ENCODE data around the gene AQP12A.

Gene AQP12A

GRCh38 chr2:240645346-240645745 is 46.3 kb upstream of the AQP12A start:
- Histone ChIP-seq H2BK5ac (ENCODE audit: low read length) (no peak overlapping the region), H2AK5ac (ENCODE audit: low read depth, low read length) (no peak overlapping the region), H3K27me3 (ENCODE audit: control insufficient read depth in 3 of 3, insufficient read depth in 3 of 3, low read depth in 1 of 3, low read length in 3 of 3) (peaks cover 0 to 45% (median 0%) of the 10 kb centered on the region in 3 experiments), H3K4me1 (ENCODE audit: control insufficient read depth in 2 of 2, insufficient read depth in 1 of 2, low read depth in 1 of 2, low read length in 2 of 2) (peaks cover 4 to 11% of the 10 kb centered on the region in 2 donors), H4K91ac (ENCODE audit: low read depth, low read length, poor library complexity) (no peak overlapping the region), H2BK12ac (ENCODE audit: low read length) (no peak overlapping the region), H3K14ac (ENCODE audit: low read length) (no peak overlapping the region), H3K9ac (ENCODE audit: low read depth, low read length, poor library complexity) (no peak overlapping the region), H3K4me2 (ENCODE audit: insufficient read depth, low read length, poor library complexity, severe bottlenecking) (no peak overlapping the region), H3K9me3 (replicated peaks in 1 of 2; ENCODE audit: control insufficient read depth in 2 of 2, insufficient read depth in 1 of 2, low read depth in 1 of 2, low read length in 2 of 2) (no peaks in the 10 kb centered on the region), H3K4ac (ENCODE audit: low read length) (no peak overlapping the region), H3K79me1 (ENCODE audit: low read depth, low read length) (peaks cover 3% of the 10 kb centered on the region), H3K4me3 (ENCODE audit: low read length in 2 of 2) (no peak overlapping the region), H3K27ac (replicated peaks; ENCODE audit: low read length) (no peak overlapping the region), H2BK120ac (ENCODE audit: low read depth, low read length) (no peak overlapping the region), H4K8ac (ENCODE audit: low read depth, low read length) (no peak overlapping the region), H2AFZ (ENCODE audit: low read length) (no peak overlapping the region), H3K36me3 (replicated peaks in 1 of 2; ENCODE audit: control insufficient read depth in 2 of 2, insufficient read depth in 2 of 2, low read length in 2 of 2) (no peaks in the 10 kb centered on the region), H3K23ac (ENCODE audit: low read depth, low read length, poor library complexity) (no peak overlapping the region), H2BK15ac (ENCODE audit: low read length) (no peak overlapping the region), H3K18ac (ENCODE audit: low read length) (no peak overlapping the region)
- DNase-seq (ENCODE audit: low spot score) = no peak
- WGBS, 2 donors (ENCODE audit: extremely low coverage in 2 of 2, insufficient read length in 2 of 2, insufficient replicate concordance in 1 of 2) = no CpG with 5 or more reads among the region's 10 CpGs

GRCh38 chr2:240645801-240646175 is 45.9 kb upstream of the AQP12A start:
- no peak overlapping the region for H3K4me2 ChIP-seq (ENCODE audit: insufficient read depth, low read length, poor library complexity, severe bottlenecking)
- H3K27me3 ChIP-seq (ENCODE audit: control insufficient read depth in 3 of 3, insufficient read depth in 3 of 3, low read depth in 1 of 3, low read length in 3 of 3) = peaks cover 0 to 50% (median 0%) of the 10 kb centered on the region in 3 experiments
- H2BK5ac ChIP-seq (ENCODE audit: low read length) = no peak overlapping the region
- no peak overlapping the region for H3K14ac ChIP-seq (ENCODE audit: low read length)
- no peak overlapping the region for H4K91ac ChIP-seq (ENCODE audit: low read depth, low read length, poor library complexity)
- no peak overlapping the region for H3K9ac ChIP-seq (ENCODE audit: low read depth, low read length, poor library complexity)
- no peak overlapping the region for H4K8ac ChIP-seq (ENCODE audit: low read depth, low read length)
- no peak overlapping the region for H3K4me3 ChIP-seq (ENCODE audit: low read length in 2 of 2)
- no peaks in the 10 kb centered on the region for H3K36me3 ChIP-seq (replicated peaks in 1 of 2; ENCODE audit: control insufficient read depth in 2 of 2, insufficient read depth in 2 of 2, low read length in 2 of 2)
- no peak overlapping the region for H2AFZ ChIP-seq (ENCODE audit: low read length)
- peaks cover 4 to 11% of the 10 kb centered on the region in 2 donors for H3K4me1 ChIP-seq (ENCODE audit: control insufficient read depth in 2 of 2, insufficient read depth in 1 of 2, low read depth in 1 of 2, low read length in 2 of 2)
- no peak overlapping the region for H3K18ac ChIP-seq (ENCODE audit: low read length)
- peaks cover 3% of the 10 kb centered on the region for H3K79me1 ChIP-seq (ENCODE audit: low read depth, low read length)
- no peak overlapping the region for H2AK5ac ChIP-seq (ENCODE audit: low read depth, low read length)
- no peak for DNase-seq (ENCODE audit: low spot score)
- no peak overlapping the region for H3K23ac ChIP-seq (ENCODE audit: low read depth, low read length, poor library complexity)
- no CpG with 5 or more reads among the region's 10 CpGs for WGBS, 2 donors (ENCODE audit: extremely low coverage in 2 of 2, insufficient read length in 2 of 2, insufficient replicate concordance in 1 of 2)
- H3K4ac ChIP-seq (ENCODE audit: low read length) = no peak overlapping the region
- no peak overlapping the region for H2BK12ac ChIP-seq (ENCODE audit: low read length)
- H3K27ac ChIP-seq (replicated peaks; ENCODE audit: low read length) = no peak overlapping the region
- no peaks in the 10 kb centered on the region for H3K9me3 ChIP-seq (replicated peaks in 1 of 2; ENCODE audit: control insufficient read depth in 2 of 2, insufficient read depth in 1 of 2, low read depth in 1 of 2, low read length in 2 of 2)
- H2BK15ac ChIP-seq (ENCODE audit: low read length) = no peak overlapping the region
- H2BK120ac ChIP-seq (ENCODE audit: low read depth, low read length) = no peak overlapping the region

- Histone ChIP-seq H3K4me1 (ENCODE audit: control insufficient read depth in 2 of 2, insufficient read depth in 1 of 2, low read depth in 1 of 2, low read length in 2 of 2) (peaks cover 4 to 11% of the 10 kb centered on the region in 2 donors), H3K27ac (replicated peaks; ENCODE audit: low read length) (no peak overlapping the region), H4K8ac (ENCODE audit: low read depth, low read length) (no peak overlapping the region), H3K9me3 (replicated peaks in 1 of 2; ENCODE audit: control insufficient read depth in 2 of 2, insufficient read depth in 1 of 2, low read depth in 1 of 2, low read length in 2 of 2) (peaks cover 0 to 3% of the 10 kb centered on the region in 2 donors), H3K14ac (ENCODE audit: low read length) (peak overlapping the region; percentile 58), H2AK5ac (ENCODE audit: low read depth, low read length) (no peak overlapping the region), H3K9ac (ENCODE audit: low read depth, low read length, poor library complexity) (no peak overlapping the region), H2BK15ac (ENCODE audit: low read length) (no peak overlapping the region), H2BK12ac (ENCODE audit: low read length) (peak overlapping the region; percentile 60), H2BK120ac (ENCODE audit: low read depth, low read length) (no peak overlapping the region), H3K4me3 (ENCODE audit: low read length in 2 of 2) (no peak overlapping the region), H3K4me2 (ENCODE audit: insufficient read depth, low read length, poor library complexity, severe bottlenecking) (no peak overlapping the region), H3K36me3 (replicated peaks in 1 of 2; ENCODE audit: control insufficient read depth in 2 of 2, insufficient read depth in 2 of 2, low read length in 2 of 2) (no peaks in the 10 kb centered on the region), H3K4ac (ENCODE audit: low read length) (no peak overlapping the region), H3K27me3 (ENCODE audit: control insufficient read depth in 3 of 3, insufficient read depth in 3 of 3, low read depth in 1 of 3, low read length in 3 of 3) (peaks cover 0 to 51% (median 0%) of the 10 kb centered on the region in 3 experiments), H4K91ac (ENCODE audit: low read depth, low read length, poor library complexity) (no peak overlapping the region), H3K79me1 (ENCODE audit: low read depth, low read length) (peaks cover 3% of the 10 kb centered on the region), H3K23ac (ENCODE audit: low read depth, low read length, poor library complexity) (peak overlapping the region; percentile 48), H3K18ac (ENCODE audit: low read length) (peak overlapping the region; percentile 61), H2AFZ (ENCODE audit: low read length) (no peak overlapping the region), H2BK5ac (ENCODE audit: low read length) (peak overlapping the region; percentile 49)
- no CpG with 5 or more reads among the region's 36 CpGs for WGBS, 2 donors (ENCODE audit: extremely low coverage in 2 of 2, insufficient read length in 2 of 2, insufficient replicate concordance in 1 of 2)
- no peak for DNase-seq (ENCODE audit: low spot score)
Observed at GRCh38 chr2:240646176-240646899, 45.3 kb upstream of the AQP12A start.

- H3K23ac ChIP-seq (ENCODE audit: low read depth, low read length, poor library complexity) = peak overlapping the region; percentile 57
- H3K27me3 ChIP-seq (ENCODE audit: control insufficient read depth in 3 of 3, insufficient read depth in 3 of 3, low read depth in 1 of 3, low read length in 3 of 3) = peaks cover 0 to 54% (median 0%) of the 10 kb centered on the region in 3 experiments
- no peak overlapping the region for H2AFZ ChIP-seq (ENCODE audit: low read length)
- H2BK15ac ChIP-seq (ENCODE audit: low read length) = no peak overlapping the region
- WGBS, 2 donors (ENCODE audit: extremely low coverage in 2 of 2, insufficient read length in 2 of 2, insufficient replicate concordance in 1 of 2) = no CpG with 5 or more reads among the region's 30 CpGs
- H2BK5ac ChIP-seq (ENCODE audit: low read length) = peak overlapping the region; percentile 49
- H3K4me1 ChIP-seq (ENCODE audit: control insufficient read depth in 2 of 2, insufficient read depth in 1 of 2, low read depth in 1 of 2, low read length in 2 of 2) = peaks cover 4 to 11% of the 10 kb centered on the region in 2 donors
- peak overlapping the region; percentile 61 for H3K18ac ChIP-seq (ENCODE audit: low read length)
- peak overlapping the region; percentile 32 for H2AK5ac ChIP-seq (ENCODE audit: low read depth, low read length)
- no peak overlapping the region for H3K27ac ChIP-seq (replicated peaks; ENCODE audit: low read length)
- H3K14ac ChIP-seq (ENCODE audit: low read length) = peak overlapping the region; percentile 58
- no peak overlapping the region for H3K4ac ChIP-seq (ENCODE audit: low read length)
- no peak for DNase-seq (ENCODE audit: low spot score)
- H3K9ac ChIP-seq (ENCODE audit: low read depth, low read length, poor library complexity) = no peak overlapping the region
- no peaks in the 10 kb centered on the region for H3K36me3 ChIP-seq (replicated peaks in 1 of 2; ENCODE audit: control insufficient read depth in 2 of 2, insufficient read depth in 2 of 2, low read length in 2 of 2)
- H3K9me3 ChIP-seq (replicated peaks in 1 of 2; ENCODE audit: control insufficient read depth in 2 of 2, insufficient read depth in 1 of 2, low read depth in 1 of 2, low read length in 2 of 2) = peaks cover 0 to 5% of the 10 kb centered on the region in 2 donors
- H4K91ac ChIP-seq (ENCODE audit: low read depth, low read length, poor library complexity) = no peak overlapping the region
- peak overlapping the region; percentile 73 for H4K8ac ChIP-seq (ENCODE audit: low read depth, low read length)
- H3K4me3 ChIP-seq (ENCODE audit: low read length in 2 of 2) = no peak overlapping the region
- no peak overlapping the region for H2BK120ac ChIP-seq (ENCODE audit: low read depth, low read length)
- H3K4me2 ChIP-seq (ENCODE audit: insufficient read depth, low read length, poor library complexity, severe bottlenecking) = no peak overlapping the region
- no peaks in the 10 kb centered on the region for H3K79me1 ChIP-seq (ENCODE audit: low read depth, low read length)
- peak overlapping the region; percentile 60 for H2BK12ac ChIP-seq (ENCODE audit: low read length)
Observed at GRCh38 chr2:240646900-240647502, 44.7 kb upstream of the AQP12A start.
